ENCODE measurements around the gene AMN. TPM values are rescaled to one million over a fixed set of nuclear protein-coding genes. Genes with fewer than 3 reads are reported as not detected.

AMN gene
- total RNA-seq, 4 donors from 2014 or later = 0.11 to 0.32 TPM; not detected in 2

DNA sequence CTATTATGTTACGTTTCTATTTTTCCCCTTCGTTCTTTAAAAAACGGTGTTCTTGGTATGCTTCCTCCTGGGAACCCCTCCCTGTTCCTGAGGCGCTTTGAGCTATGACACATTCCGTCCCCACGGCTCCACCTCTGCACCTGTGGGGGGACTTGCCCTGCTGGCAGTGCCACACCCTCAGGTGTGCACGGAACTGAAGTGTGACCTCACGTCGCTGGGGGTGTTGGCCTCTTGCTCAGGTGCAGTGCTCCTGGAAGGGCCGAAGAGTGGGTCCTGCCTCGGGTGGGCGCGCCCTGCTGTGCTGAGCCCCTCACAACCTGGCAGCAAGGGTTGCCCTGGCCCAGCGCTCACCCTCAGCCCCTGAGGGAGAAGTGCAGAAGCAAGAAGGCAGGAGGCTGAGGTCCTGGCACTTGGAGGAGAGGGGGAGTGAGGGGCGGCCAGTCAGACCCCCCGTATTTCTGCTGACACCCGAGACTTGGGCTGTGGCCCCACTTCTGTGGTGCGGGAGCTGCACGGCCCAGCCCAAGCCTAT, 4.9 kb downstream of the AMN start:
- 86% methylated on average over 12 of the region's 19 CpGs for WGBS
- intact Hi-C loops (cut with DNase I) = no loop called here
- H3K4me3 ChIP-seq = peak overlapping the region in 1 of 4 donors; percentile 46
- H3K36me3 ChIP-seq = peaks cover 0 to 11% (median 5%) of the 10 kb centered on the region in 4 donors
- peaks cover 38 to 52% (median 49%) of the 10 kb centered on the region in 4 donors for H3K4me1 ChIP-seq
- no peak for DNase-seq (ENCODE audit: extremely low spot score)
- TF ChIP-seq POLR2A (IDR thresholded peaks at IDR 0.05; ENCODE audit: low read depth) = no peak
- TF ChIP-seq, protein P1, sequence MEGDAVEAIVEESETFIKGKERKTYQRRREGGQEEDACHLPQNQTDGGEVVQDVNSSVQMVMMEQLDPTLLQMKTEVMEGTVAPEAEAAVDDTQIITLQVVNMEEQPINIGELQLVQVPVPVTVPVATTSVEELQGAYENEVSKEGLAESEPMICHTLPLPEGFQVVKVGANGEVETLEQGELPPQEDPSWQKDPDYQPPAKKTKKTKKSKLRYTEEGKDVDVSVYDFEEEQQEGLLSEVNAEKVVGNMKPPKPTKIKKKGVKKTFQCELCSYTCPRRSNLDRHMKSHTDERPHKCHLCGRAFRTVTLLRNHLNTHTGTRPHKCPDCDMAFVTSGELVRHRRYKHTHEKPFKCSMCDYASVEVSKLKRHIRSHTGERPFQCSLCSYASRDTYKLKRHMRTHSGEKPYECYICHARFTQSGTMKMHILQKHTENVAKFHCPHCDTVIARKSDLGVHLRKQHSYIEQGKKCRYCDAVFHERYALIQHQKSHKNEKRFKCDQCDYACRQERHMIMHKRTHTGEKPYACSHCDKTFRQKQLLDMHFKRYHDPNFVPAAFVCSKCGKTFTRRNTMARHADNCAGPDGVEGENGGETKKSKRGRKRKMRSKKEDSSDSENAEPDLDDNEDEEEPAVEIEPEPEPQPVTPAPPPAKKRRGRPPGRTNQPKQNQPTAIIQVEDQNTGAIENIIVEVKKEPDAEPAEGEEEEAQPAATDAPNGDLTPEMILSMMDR (IDR thresholded peaks at IDR 0.05) = no peak
- no peak for TF ChIP-seq EP300 (IDR thresholded peaks at IDR 0.05)
- H3K27me3 ChIP-seq = peaks cover 17 to 79% (median 49%) of the 10 kb centered on the region in 4 donors
- H3K9me3 ChIP-seq = no peaks in the 10 kb centered on the region
- no peak overlapping the region for H3K27ac ChIP-seq (replicated peaks in 1 of 4)

DNA sequence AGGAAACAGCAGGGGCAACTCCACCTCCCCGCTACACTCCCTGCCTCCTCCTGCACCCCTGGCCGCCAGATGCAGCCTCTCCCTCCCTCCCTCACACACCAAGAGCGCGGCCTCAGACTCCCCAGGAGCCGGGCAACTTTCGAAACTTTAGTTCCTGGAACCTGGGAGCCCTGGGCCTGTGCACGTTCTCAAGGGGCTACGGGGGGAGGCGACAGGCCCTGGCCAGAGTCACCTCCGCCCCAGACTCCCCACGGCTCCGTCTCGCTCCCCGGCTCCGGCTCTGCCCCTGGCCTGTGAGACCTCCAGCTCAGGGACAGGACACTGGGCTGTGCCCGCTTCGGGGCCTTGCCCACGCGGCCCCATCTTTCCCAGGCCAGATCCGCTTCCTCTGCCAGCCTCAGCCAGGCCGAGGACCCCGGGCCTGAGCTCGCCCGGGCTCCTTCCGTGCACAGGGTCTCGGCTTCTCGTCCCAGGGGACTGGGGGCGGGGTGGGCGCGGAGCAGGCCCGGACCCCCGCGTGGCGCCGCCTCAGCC, 5.5 kb downstream of the AMN start:
- Histone ChIP-seq H3K36me3 (peaks cover 2 to 16% (median 11%) of the 10 kb centered on the region in 4 donors), H3K27ac (replicated peaks in 1 of 4) (no peak overlapping the region), H3K4me1 (peaks cover 35 to 46% (median 45%) of the 10 kb centered on the region in 4 donors), H3K9me3 (no peaks in the 10 kb centered on the region), H3K27me3 (peaks cover 17 to 74% (median 46%) of the 10 kb centered on the region in 4 donors), H3K4me3 (peak overlapping the region; percentile 44 to 57 (median 48))
- no peak for TF ChIP-seq POLR2A (IDR thresholded peaks at IDR 0.05; ENCODE audit: low read depth)
- TF ChIP-seq POLR2AphosphoS5 (IDR thresholded peaks at IDR 0.05) = no peak
- TF ChIP-seq, protein P1 (IDR thresholded peaks at IDR 0.05) = no peak
- no peak for TF ChIP-seq EP300 (IDR thresholded peaks at IDR 0.05)
- 59% methylated on average over 7 of the region's 35 CpGs for WGBS
- DNase-seq (ENCODE audit: extremely low spot score) = no peak
- intact Hi-C loops (cut with DNase I) = no loop called here

DNA sequence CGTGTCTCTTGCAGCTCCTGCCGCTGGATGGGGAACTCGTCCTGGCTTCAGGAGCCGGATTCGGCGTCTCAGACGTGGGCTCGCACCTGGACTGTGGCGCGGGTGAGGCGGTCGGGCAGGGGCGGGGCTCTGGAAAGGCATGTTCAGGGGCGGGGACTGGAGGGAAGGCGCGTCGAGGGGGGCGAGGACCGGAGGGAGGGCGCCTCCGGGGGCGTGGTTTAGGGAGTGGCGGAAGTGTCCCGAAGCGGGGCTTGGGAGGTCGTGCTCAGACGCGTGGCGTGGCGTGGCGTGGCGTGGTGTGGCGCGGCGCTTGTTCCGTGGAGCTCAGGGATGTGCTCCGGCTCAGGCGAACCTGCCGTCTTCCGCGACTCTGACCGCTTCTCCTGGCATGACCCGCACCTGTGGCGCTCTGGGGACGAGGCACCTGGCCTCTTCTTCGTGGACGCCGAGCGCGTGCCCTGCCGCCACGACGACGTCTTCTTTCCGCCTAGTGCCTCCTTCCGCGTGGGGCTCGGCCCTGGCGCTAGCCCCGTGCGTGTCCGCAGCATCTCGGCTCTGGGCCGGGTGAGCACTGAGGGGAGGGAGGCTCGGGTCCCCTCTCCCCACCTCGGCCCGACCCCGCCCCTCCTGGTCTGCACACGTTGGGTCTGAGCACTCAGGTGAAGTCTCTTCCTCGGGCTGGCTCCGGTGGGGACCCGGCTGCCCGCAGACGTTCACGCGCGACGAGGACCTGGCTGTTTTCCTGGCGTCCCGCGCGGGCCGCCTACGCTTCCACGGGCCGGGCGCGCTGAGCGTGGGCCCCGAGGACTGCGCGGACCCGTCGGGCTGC, 6.2 kb downstream of the AMN start:
- no peak for DNase-seq (ENCODE audit: extremely low spot score)
- Histone ChIP-seq H3K4me3 (peak overlapping the region; percentile 44 to 57 (median 48)), H3K36me3 (peaks cover 9 to 23% (median 17%) of the 10 kb centered on the region in 4 donors), H3K9me3 (no peaks in the 10 kb centered on the region), H3K4me1 (peaks cover 29 to 40% (median 38%) of the 10 kb centered on the region in 4 donors), H3K27ac (replicated peaks in 1 of 4) (no peak overlapping the region), H3K27me3 (peaks cover 17 to 67% (median 41%) of the 10 kb centered on the region in 4 donors)
- no CpG with 5 or more reads among the region's 94 CpGs for WGBS
- TF ChIP-seq EP300 (IDR thresholded peaks at IDR 0.05) (no peak), POLR2A (IDR thresholded peaks at IDR 0.05; ENCODE audit: low read depth) (no peak), POLR2AphosphoS5 (IDR thresholded peaks at IDR 0.05) (no peak)
- TF ChIP-seq, protein P1 (IDR thresholded peaks at IDR 0.05) = no peak
- intact Hi-C loops (cut with DNase I) = no loop called here

DNA sequence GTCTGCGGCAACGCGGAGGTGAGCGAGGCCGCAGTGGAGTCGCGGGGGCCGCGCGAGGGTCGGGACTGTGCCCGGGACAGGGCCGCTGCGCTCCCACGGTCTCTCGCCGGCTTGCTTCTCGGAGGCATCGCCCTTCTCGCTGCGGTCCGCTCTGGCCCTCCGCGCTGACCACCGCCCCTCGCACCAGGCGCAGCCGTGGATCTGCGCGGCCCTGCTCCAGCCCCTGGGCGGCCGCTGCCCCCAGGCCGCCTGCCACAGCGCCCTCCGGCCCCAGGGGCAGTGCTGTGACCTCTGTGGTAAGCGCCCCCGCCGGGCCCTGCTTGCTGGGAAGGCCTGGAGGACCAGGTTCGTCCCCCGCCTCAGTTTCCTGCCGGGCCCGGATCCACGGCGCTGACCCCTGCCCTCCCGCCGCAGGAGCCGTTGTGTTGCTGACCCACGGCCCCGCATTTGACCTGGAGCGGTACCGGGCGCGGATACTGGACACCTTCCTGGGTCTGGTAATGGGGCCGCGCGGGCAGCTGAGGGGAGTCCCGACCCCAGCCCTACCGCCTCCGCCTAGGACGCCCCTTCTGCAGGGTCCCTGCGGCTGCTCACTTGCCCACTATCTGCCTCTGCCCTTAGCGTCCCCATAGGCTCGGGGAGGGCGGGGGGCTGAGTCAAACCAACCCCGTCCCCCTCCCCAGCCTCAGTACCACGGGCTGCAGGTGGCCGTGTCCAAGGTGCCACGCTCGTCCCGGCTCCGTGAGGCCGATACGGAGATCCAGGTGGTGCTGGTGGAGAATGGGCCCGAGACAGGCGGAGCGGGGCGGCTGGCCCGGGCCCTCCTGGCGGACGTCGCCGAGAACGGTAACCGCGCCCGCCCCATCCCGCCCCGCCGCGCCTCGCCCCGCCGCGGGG, 7.0 kb downstream of the AMN start:
- peaks cover 9 to 31% (median 24%) of the 10 kb centered on the region in 4 donors for H3K36me3 ChIP-seq
- peaks cover 17 to 58% (median 34%) of the 10 kb centered on the region in 4 donors for H3K27me3 ChIP-seq
- H3K4me3 ChIP-seq = peak overlapping the region; percentile 44 to 57 (median 48)
- H3K9me3 ChIP-seq = no peaks in the 10 kb centered on the region
- H3K27ac ChIP-seq (replicated peaks in 1 of 4) = no peak overlapping the region
- TF ChIP-seq, protein P1 (IDR thresholded peaks at IDR 0.05) = no peak
- TF ChIP-seq POLR2A (IDR thresholded peaks at IDR 0.05; ENCODE audit: low read depth) (no peak), POLR2AphosphoS5 (IDR thresholded peaks at IDR 0.05) (no peak), EP300 (IDR thresholded peaks at IDR 0.05) (no peak)
- 5% methylated on average over 15 of the region's 94 CpGs for WGBS
- intact Hi-C loops (cut with DNase I) = no loop called here
- no peak for DNase-seq (ENCODE audit: extremely low spot score)
- H3K4me1 ChIP-seq = peaks cover 26 to 34% (median 32%) of the 10 kb centered on the region in 4 donors
